K562 (cell line): ENCODE data around the gene ABHD5. TPM values are rescaled to one million over a fixed set of nuclear protein-coding genes. Genes with fewer than 3 reads are reported as not detected.

Experiments
- ATAC-seq: fragments of 200-7000 bp; cut with Tn5 transposase; 3 replicates; pipeline ENCODE4 v1.9.1; 2020; ENCODE audit warnings: moderate library complexity
- BruUV-seq: library from RNA; stranded (reverse); fragments of 400-500 nt; replicated peaks from 2 replicates; lab custom pipeline; 2021; lab: Mats Ljungman, UMichigan
- CTCF ChIA-PET: fragments of 300-600 bp; formaldehyde crosslinking; extraction: SDS; loops from one replicate; lab custom pipeline; 2021; ENCODE audit warnings: low intra/inter-chr PET ratio; lab: Yijun Ruan, JAX
- POLR2A ChIA-PET: fragments of 300-600, 350-650 bp; sonication (Branson Sonifier 250); formaldehyde crosslinking; extraction: SDS; loops from one replicate; lab custom pipeline; 2021; ENCODE audit warnings: antibody characterized with exemption, inconsistent platforms; lab: Yijun Ruan, JAX
- DNase-seq, 4 experiments: peaks; one replicate each; pipeline versions ENCODE4 v3.0.0 to v3.0.0-alpha.2; 2011 to 2018; ENCODE audit warnings: low spot score in 3 of 4, mixed read lengths in 3 of 4; ENCODE audit errors: extremely low read depth in 1 of 4
- FAIRE-seq: peaks from 2 replicates; lab custom pipeline; 2011; peaks lifted over from hg19 to GRCh38; lab: Jason Lieb, UNC
- H2AFZ ChIP-seq: 2 replicates; pipeline ENCODE4 v1.6.0; 2011; ENCODE audit warnings: low read depth, low read length, control low read depth, inconsistent platforms
- H3K27ac ChIP-seq: fragments of 200-600 bp; 3 replicates; pipeline ENCODE4 v1.8.0; 2011; ENCODE audit warnings: low read depth, mild to moderate bottlenecking, control low read depth, inconsistent platforms, low read length, moderate library complexity, mixed read lengths; ENCODE audit errors: extremely low read depth
- H3K27me3 ChIP-seq, 2 experiments: fragments of 300-600 bp in 1 of 2; 2 replicates in 1 of 2; 3 replicates in 1 of 2; pipeline versions ENCODE4 v1.6.0 to v1.8.0; 2011; ENCODE audit warnings: inconsistent platforms in 2 of 2, low read length in 2 of 2, mild to moderate bottlenecking in 1 of 2, mixed read lengths in 1 of 2, moderate library complexity in 1 of 2; ENCODE audit not compliant: control insufficient read depth in 2 of 2, insufficient read depth in 2 of 2
- H3K36me3 ChIP-seq: fragments of 300-600 bp; 3 replicates; pipeline ENCODE4 v1.8.0; 2011; ENCODE audit warnings: mild to moderate bottlenecking, low read length, inconsistent platforms; ENCODE audit not compliant: control insufficient read depth, insufficient read depth
- H3K4me1 ChIP-seq, 2 experiments: fragments of 200-600 bp in 1 of 2; replicated peaks in 1 of 2; 2 replicates in 1 of 2; 3 replicates in 1 of 2; pipeline versions ENCODE4 v1.5.1 to v1.8.0; 2011; ENCODE audit warnings: inconsistent platforms in 2 of 2, low read length in 2 of 2, mild to moderate bottlenecking in 1 of 2, mixed read lengths in 1 of 2, moderate library complexity in 1 of 2; ENCODE audit not compliant: control insufficient read depth in 2 of 2, insufficient read depth in 2 of 2
- H3K4me2 ChIP-seq: 2 replicates; pipeline ENCODE4 v1.6.1; 2011; ENCODE audit warnings: low read length, control low read depth, inconsistent platforms, mixed read lengths; ENCODE audit not compliant: insufficient read depth
- H3K4me3 ChIP-seq: fragments of 200-600 bp; sonication (generic), shearing (Covaris generic); 2 replicates; pipeline ENCODE4 v1.5.1; 2016; ENCODE audit warnings: control low read depth, inconsistent platforms
- H3K79me2 ChIP-seq: fragments of 200-600 bp; 3 replicates; pipeline ENCODE4 v1.8.0; 2011; ENCODE audit warnings: low read length, inconsistent platforms; ENCODE audit not compliant: control insufficient read depth, insufficient read depth
- H3K9ac ChIP-seq, 2 experiments: 2 replicates each; pipeline versions ENCODE4 v1.6.0 to v1.6.1; 2011; ENCODE audit warnings: low read depth in 2 of 2, low read length in 2 of 2, control low read depth in 1 of 2, inconsistent platforms in 1 of 2, mild to moderate bottlenecking in 1 of 2, mixed read lengths in 1 of 2; ENCODE audit not compliant: insufficient read depth in 1 of 2
- H3K9me1 ChIP-seq: one replicate; pipeline ENCODE4 v1.6.0; 2011; ENCODE audit warnings: inconsistent platforms, mild to moderate bottlenecking, low read length, moderate library complexity; ENCODE audit not compliant: control insufficient read depth, insufficient read depth
- H3K9me3 ChIP-seq: replicated peaks from 2 replicates; pipeline ENCODE4 v1.5.1; 2011; ENCODE audit warnings: low read depth, low read length, inconsistent platforms; ENCODE audit not compliant: control insufficient read depth, insufficient read depth
- H4K20me1 ChIP-seq: replicated peaks from 2 replicates; pipeline ENCODE4 v1.6.1; 2011; ENCODE audit warnings: low read length, inconsistent platforms, mixed read lengths; ENCODE audit not compliant: control insufficient read depth, insufficient read depth
- E2F4 ChIP-seq: sonication (generic); formaldehyde crosslinking; IDR thresholded peaks from 2 replicates; pipeline ENCODE4 v1.8.0; 2022; ENCODE audit warnings: mild to moderate bottlenecking, low read depth, missing genetic modification reagents
- ETV5 ChIP-seq: sonication (generic); formaldehyde crosslinking; IDR thresholded peaks from 2 replicates; pipeline ENCODE4 v1.4.0; 2020; ENCODE audit warnings: low read depth, mild to moderate bottlenecking, missing genetic modification reagents
- GATAD2A ChIP-seq: fragments of 450-650 bp; IDR thresholded peaks from 2 replicates; pipeline ENCODE4 v1.6.1; 2017
- KLF16 ChIP-seq: IDR thresholded peaks from 2 replicates; pipeline ENCODE4 v1.6.1; 2016; ENCODE audit warnings: antibody characterized with exemption
- KLF6 ChIP-seq: fragments of 250-450 bp; sonication (Bioruptor Pico); IDR thresholded peaks from 2 replicates; pipeline ENCODE4 v1.4.0; 2020; ENCODE audit warnings: mild to moderate bottlenecking, moderate library complexity, borderline replicate concordance
- PKNOX1 ChIP-seq: fragments of 450-650 bp; IDR thresholded peaks from 2 replicates; pipeline ENCODE4 v1.6.1; 2016
- SMARCC2 ChIP-seq: fragments of 450-650 bp; IDR thresholded peaks from 2 replicates; pipeline ENCODE4 v1.6.1; 2017; ENCODE audit warnings: antibody characterized with exemption, moderate library complexity, mild to moderate bottlenecking, low read depth
- STAG1 ChIP-seq: sonication (generic); formaldehyde crosslinking; IDR thresholded peaks from 2 replicates; pipeline ENCODE4 v1.5.0; 2020; ENCODE audit warnings: missing genetic modification reagents, borderline replicate concordance
- VEZF1 ChIP-seq: fragments of 200-800 bp; sonication (Bioruptor generic); IDR thresholded peaks from 2 replicates; pipeline ENCODE4 v1.6.1; 2017; ENCODE audit warnings: missing genetic modification characterization, missing compliant biosample characterization
- ZC3H8 ChIP-seq: fragments of 450-650 bp; IDR thresholded peaks from 2 replicates; pipeline ENCODE4 v1.6.1; 2017
- ZNF239 ChIP-seq: fragments of 250-450 bp; sonication (Bioruptor Pico); IDR thresholded peaks from 2 replicates; pipeline ENCODE4 v1.4.0; 2020; ENCODE audit warnings: mild to moderate bottlenecking
- ZNF592 ChIP-seq: fragments of 450-650 bp; IDR thresholded peaks from 2 replicates; pipeline ENCODE4 v1.6.1; 2017; ENCODE audit warnings: antibody characterized with exemption, mild to moderate bottlenecking
- ZNF717 ChIP-seq: fragments of 250-450 bp; sonication (Bioruptor Pico); IDR thresholded peaks from 2 replicates; pipeline ENCODE4 v1.5.0; 2021
- WGBS: fragments of 100-300 bp; shearing (Covaris generic); methylation state at CpG from one replicate; pipeline ENCODE4 v1.1.6; 2016; ENCODE audit warnings: low coverage, mixed read lengths; ENCODE audit not compliant: insufficient coverage; ENCODE audit errors: missing lambda C conversion rate; 5-methylcytosine and 5-hydroxymethylcytosine counted together
- in situ Hi-C: fragments of 300-500 bp; cut with MboI; formaldehyde crosslinking; loops from 4 replicates; pipeline ENCODE4 v1.15.0; 2018; ENCODE audit warnings: inconsistent platforms, mixed read lengths
- intact Hi-C: fragments of 100-400 bp; cut with micrococcal nuclease; formaldehyde crosslinking; loops from 2 replicates; pipeline ENCODE4 v1.14.2; 2022
- polyA plus RNA-seq, 8 experiments: library from polyadenylated mRNA; depleted of rRNA in 4 of 8; stranded (reverse) in 5 of 8; unstranded in 3 of 8; fragments of >200 nt; fragmentation: Nextera tagmentation in 2 of 8; fragmentation: Illumina TruSeq in 1 of 8; extraction: Ambion mirVana in 2 of 8; extraction: Trizol in 1 of 8; gene quantifications; 2 replicates each; pipeline versions ENCODE4 v1.2.1 to v1.2.3, GENCODE V29; 2011 to 2014; ENCODE audit warnings: inconsistent platforms in 1 of 8, missing spikeins in 1 of 8
- total RNA-seq, 7 experiments: library from RNA; depleted of rRNA in 6 of 7; stranded (reverse); fragments of >200 nt in 6 of 7; fragmentation: Illumina TruSeq in 2 of 7; extraction: Trizol in 2 of 7; gene quantifications; 2 replicates each; pipeline versions ENCODE4 v1.2.1 to v1.2.3, GENCODE V29; 2011 to 2021; ENCODE audit warnings: low replicate concordance in 1 of 7

Gene ABHD5
- total and polyA plus RNA-seq, 9 of the 15 experiments (the other 6 are each of a cell fraction or from before 2014, with no cell fraction given) = 27.8 to 61.7 (median 39.9) TPM

GRCh38 chr3:43670635-43671522 lies 19.9 kb upstream of the ABHD5 start:
- Histone ChIP-seq H3K79me2 (peaks cover 17% of the 10 kb centered on the region), H3K27ac (peak overlapping the region; percentile 79), H3K9me3 (no peaks in the 10 kb centered on the region), H2AFZ (peak overlapping the region; percentile 61), H3K4me3 (no peak overlapping the region), H3K27me3 (no peaks in the 10 kb centered on the region), H4K20me1 (no peaks in the 10 kb centered on the region), H3K9ac (peak overlapping the region in 1 of 2 experiments; percentile 27; a peak in 3 of 4 replicates), H3K4me1 (peaks cover 14 to 63% of the 10 kb centered on the region in 2 experiments; a peak in 4 of 5 replicates), H3K4me2 (peak overlapping the region; percentile 66), H3K36me3 (no peaks in the 10 kb centered on the region; the same call in 2 of the 3 replicates), H3K9me1 (no peaks in the 10 kb centered on the region)
- no TSS peak for BruUV-seq
- FAIRE-seq = peak; percentile 95
- POLR2A ChIA-PET = interaction anchor here (0.6 to 2.2 kb wide), 7 partner anchors 10 to 29 kb away, joined by 3 to 6 read pairs (median 5); no protein-coding TSS in a partner anchor
- ATAC-seq = peak; percentile 89
- CTCF ChIA-PET = interaction anchor here (0.6 kb wide), 1 partner anchor 377 kb away, joined by 4 read pairs; no protein-coding TSS in a partner anchor
- DNase-seq = peak; percentile 53 to 89 (median 66)
- intact Hi-C loops (loop anchor here (2.0 kb wide), 1 partner anchor 16 kb away; no protein-coding TSS in a partner anchor), in situ Hi-C loops (no loop called here)
- WGBS = 0% methylated on average over 5 of the region's 5 CpGs
- TF ChIP-seq KLF16 = peak; percentile 85
- 0 out of 2 replicates have a peak, but pooled peaks have one; percentile 9 for TF ChIP-seq PKNOX1
- TF ChIP-seq SMARCC2 = peak; percentile 77; the same call in 1 of the 2 replicates
- TF ChIP-seq ZNF239 (CRISPR knock-in tag) = peak; percentile 50; the same call in 1 of the 2 replicates
- 0 out of 2 replicates have a peak, but pooled peaks have one; percentile 29 for TF ChIP-seq ZC3H8
- TF ChIP-seq E2F4 (CRISPR knock-in tag) = no peak
- TF ChIP-seq GATAD2A = peak; percentile 86
- TF ChIP-seq VEZF1 (CRISPR knock-in tag) = peak; percentile 17; the same call in 1 of the 2 replicates
- peak; percentile 94 for TF ChIP-seq ZNF592
- no peak for TF ChIP-seq ETV5
- peak; percentile 50; the same call in 1 of the 2 replicates for TF ChIP-seq KLF6 (CRISPR knock-in tag)
- no peak for TF ChIP-seq STAG1 (CRISPR knock-in tag)
- no peak for TF ChIP-seq ZNF717 (CRISPR knock-in tag)
